HK-2 (cell line): Measurements from ENCODE around the gene IQSEC2.
A peak's percentile ranks its signal among the peaks of the same experiment; 100 is the strongest.

Experiments used
- DNase-seq: peaks from one replicate; pipeline ENCODE4 v3.0.0-alpha.2; 2018; ENCODE audit not compliant: unreplicated experiment

IQSEC2 gene

DNA sequence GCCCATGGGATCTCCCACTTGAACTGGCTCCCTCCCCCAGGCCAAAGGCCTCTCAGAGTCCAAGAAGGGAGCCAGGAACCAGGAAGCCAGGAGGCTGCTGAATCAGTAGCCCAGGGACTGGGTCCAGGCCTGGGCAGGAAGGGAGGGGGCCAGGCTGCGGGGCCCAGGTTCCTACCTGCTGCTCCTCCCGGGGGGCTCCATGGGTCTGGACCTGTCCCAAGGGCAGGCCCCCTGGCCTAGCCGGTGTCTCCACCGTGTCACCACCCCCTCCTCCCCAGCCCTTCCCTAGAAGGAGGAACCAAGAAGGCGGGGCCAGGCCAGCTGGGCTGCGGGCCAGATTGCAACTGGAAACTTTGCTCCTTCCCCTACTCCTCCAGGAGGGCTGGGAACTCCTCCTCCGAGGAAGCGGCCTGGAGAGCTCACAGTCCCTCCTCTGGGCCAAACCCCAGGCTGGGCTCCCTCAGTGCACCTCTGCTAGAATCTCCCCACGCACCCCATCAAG lies at the start of gene IQSEC2:
Gene IQSEC2, minus strand, starts transcription at position 264 of the 502 bp plus-strand sequence.
- peak; percentile 78 for DNase-seq

DNA sequence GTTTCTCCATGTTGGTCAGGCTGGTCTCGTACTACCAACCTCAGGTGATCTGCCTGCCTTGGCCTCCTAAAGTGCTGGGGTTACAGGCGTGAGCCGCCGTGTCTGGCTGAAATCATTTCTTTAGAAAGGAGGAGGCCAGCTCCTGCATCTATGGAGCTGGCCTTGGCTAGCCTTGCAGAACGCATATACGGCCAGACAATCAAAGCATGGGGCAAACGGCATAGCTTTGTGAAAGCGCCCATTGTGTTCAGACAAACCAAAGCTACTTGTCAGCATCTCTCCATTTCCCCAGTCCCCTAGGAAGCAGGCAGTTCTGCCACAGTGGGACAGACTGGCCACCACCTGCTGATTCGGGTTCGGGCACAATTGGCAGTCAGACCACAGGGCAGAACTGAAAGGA lies 48.9 kb upstream of the IQSEC2 start:
- no peak for DNase-seq

DNA sequence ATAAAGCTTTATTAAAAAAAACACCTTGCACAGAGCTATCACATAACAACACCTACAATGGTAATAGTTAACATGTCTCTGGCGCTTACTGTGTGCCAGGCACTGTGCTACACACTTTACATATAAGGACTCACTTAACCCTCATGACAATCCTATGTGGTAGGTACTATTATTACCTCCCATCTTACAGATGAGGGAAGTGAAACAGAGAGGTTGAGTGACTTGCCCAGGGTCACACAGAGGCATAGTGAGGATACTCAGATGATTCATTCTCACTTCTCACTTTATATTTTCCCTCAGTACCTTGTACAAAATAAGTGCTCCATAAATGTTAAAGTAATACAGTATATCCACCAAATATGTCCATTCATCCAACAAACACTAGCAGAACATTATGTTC lies 43.4 kb upstream of the IQSEC2 start:
- DNase-seq, result no peak

DNA sequence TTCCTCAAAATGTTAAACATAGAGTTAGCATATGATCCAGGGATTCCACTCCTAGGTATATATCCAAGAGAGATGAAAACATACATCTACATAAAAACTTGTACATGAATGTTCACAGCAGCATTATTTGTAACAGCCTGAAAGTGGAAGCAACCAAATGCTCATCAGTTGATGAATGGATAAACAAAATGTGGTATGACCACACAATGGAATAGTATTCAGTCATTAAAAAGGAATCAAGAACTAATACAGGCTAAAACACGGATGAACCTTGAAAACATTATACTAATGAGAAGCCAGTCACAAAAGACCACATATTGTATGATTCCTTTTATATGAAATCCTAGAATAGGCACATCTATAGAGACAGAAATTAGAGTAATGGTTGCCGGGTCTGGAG lies 42.7 kb upstream of the IQSEC2 start:
- no peak for DNase-seq

DNA sequence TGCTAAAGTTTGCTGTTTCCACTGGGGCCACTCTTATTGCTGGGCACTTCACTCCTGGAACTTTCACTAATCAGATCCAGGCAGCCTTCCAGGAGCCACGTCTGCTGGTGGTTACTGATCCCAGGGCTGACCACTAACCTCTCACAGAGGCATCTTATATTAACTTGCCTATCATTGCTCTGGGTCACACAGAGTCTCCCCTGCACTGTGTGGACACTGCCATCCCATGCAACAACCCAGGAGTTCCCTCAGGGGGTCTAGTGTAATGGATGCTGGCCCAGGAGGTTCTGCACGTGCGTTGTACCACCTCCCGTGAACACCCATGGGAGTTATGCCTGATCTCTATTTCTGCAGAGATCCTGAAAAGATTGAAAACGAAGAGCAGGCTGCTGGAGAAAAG lies 41.8 kb upstream of the IQSEC2 start:
- DNase-seq, result no peak

DNA sequence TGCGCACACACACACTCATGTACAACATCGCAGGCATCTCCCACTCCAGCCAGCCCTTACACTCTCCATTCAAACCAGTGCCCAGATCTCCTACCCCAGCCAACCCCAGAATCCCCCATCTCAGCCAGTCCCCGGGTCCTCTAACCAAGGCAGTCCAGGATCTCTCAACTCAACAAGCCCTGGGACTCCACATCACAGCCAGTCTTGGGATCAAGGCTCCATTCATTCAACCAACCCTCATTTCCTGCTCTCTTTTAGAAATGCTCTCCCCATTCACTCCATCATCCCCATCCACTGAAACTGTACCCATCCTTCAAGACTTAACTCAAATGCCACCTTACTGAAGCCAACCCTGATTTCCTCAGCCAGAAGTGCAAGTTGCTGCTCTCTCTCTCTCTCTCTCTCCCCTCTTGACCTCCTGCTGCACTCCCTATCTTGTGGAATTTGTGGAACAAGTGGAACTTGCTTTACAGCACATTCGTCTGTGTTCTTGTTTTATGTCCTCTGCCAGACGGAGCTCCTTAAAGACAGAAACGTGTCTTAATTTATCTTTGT lies 40.6 kb upstream of the IQSEC2 start:
- no peak for DNase-seq

DNA sequence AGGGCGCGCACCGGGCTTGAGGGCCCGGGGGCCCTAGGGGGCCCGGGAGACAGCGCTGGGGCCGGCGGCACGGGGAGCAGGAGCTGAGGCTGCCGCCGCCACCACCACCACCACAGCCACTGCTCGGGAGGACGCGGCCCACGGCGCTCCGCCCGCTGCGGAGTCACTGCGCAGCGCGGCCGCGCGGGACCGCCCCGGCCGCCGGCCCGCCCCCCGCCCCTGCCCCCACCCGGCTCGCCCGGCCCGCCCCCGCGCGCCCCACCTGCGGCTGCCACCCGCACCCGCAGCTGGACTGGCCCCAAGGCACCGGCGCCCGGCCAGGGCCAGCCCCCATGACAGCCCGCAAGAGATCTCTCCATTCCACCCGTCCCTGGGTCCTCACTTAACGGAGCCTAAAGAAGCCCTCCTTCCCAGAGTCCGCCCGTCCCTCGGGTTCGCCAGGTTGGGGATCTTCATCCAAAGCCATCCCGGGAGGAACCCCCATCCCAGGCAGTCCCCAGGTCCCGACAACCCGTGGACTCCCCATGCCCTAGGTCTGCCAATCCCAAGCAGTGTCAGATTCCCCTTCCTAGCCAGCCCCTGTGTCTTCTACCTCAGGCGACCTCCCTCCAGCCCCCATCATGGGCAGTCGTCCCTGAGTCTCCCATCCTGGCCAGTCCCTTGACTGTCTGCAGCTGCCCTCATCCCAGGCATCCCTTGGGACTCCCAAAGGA lies 40.0 kb upstream of the IQSEC2 start:
- DNase-seq, result peak; percentile 15

DNA sequence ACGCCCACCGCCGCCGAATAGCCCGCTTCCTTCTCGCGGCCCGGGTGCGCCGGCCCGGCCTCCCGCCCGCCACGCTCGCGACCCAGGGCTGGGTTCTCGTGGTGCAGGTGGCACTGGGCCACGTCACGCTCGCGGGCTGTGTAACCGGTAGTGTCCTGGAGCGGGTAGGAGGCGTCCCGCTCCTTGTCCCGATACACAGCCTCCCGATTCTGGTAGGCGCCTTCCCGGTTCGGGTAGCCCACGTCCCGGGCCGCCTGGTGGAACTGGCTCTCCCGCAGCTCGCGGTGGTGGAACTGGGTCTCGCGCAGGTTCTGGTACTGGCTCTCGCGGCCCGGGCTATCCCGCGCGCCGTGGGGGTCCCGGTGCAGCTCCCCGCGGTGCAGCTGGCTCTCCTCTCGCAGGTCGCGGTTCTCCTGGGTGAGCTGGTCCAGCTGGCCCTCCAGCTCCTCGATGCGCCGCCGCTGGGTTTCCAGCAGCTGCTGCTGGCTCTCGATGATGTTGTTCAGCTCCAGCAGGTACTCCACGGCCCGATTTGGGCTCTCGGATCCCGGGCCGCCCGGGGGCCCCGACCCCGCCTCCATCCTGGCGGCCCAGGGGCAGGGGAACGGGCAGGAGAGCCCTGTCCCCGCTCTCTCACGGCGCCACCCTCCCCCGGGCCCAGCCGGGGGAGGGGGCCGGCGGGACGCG lies 39.3 kb upstream of the IQSEC2 start:
- peak; percentile 11 for DNase-seq

DNA sequence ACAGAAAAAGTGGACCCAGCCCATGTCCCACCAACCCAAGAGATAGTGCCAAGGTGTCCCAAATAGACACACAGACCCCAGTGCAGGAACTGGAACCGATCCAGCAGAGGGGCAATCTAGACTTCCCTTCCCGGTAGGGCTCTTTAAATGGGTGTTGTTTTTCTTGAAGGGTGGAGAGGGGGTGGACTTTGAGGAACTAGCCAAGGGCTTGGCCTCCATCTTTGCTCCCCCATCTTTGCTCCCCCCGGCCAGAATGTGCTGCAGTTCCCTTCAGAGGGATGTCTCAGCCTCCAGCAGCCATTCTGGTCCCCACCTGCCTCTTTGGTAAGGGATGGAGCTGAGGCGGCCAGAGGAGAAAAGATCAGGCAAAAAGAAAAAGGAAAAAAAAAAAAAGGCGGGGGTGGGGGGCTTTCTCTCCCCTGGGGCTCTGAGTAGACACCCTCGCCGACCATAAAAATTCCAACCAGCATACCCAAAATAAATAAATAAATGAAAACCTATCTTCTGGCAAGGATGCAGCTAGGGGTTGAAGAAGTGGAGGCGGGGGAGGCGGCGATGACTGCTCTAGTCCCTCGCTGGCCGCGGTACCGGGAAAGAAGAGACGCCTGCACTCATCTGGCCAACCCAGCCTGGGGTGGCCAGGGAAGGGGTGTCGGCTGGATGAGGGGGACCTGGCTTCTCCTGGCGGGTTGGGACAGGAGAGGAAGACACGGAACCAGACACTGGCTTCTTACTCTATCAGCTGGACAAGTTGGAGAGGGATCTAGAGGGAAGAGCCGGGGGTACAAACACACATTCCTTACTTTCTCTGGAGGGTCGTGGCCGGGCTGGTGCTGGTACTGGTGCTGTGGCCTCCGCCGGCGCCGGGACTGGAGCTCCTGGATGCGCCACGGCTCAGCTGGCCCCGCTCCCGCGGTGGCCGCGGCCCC lies 38.5 kb upstream of the IQSEC2 start:
- no peak for DNase-seq

DNA sequence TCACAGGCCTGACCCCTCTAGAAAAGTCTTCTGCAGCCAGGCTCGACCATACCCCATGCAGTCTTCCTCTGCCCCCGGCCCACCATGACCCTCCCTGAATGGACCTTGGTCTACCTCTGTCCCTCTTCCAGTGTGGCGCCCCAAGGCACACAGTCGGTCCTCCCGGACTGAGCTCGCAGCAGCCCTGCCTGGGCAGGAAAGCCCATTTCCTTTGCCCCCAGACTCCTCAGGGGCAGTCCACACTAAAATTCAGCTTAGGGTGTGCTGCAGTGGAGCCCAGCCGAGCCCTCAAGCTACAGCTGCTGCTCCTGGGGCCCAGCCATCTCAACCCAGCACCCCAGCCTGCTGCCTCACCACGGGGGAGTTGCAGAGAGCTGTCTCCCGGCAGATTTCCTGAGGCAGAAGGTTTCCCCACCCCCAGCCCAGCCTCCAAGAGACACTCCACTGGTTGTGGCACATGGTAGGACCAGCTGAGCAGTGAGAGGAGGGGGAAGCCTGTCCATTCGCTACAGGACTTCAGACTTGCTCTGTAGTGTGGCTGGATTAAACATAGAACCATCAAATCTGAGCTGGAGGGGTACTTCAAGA lies 37.5 kb upstream of the IQSEC2 start:
- DNase-seq, result no peak

DNA sequence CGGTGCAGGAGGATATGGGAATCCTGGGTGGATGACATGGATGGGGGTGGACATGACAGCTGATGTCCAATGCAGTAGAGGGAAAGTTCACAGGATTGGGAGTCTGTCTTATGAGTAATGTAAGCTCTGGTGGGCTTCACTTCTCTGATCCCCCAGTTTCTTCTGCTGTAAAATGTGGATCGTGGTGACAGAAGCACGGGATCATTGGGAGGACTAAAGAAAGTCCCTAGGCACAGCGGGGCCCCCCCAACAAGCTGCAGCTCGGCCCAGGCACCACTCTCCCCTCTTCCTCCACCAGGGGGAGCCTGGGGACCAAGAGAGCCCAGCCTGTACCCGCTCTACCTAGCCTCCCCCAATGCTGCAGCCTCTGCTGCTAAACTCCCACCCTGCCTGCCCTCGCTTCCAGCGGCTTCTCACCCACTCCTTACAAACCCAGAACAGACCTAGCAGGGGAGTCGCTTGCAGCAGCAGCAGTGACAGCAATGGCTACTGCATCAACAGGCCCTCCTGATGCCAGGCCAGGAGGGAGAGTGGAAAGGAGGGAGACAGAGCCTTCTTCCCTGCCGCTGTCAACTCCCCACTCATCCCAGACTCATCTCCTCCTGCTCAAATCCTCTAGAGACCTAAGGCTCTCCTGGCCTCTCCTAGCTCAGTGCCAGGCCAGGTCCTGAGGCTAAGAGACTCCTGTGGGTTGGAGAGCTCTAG lies 36.1 kb upstream of the IQSEC2 start:
- peak; percentile 62 for DNase-seq

DNA sequence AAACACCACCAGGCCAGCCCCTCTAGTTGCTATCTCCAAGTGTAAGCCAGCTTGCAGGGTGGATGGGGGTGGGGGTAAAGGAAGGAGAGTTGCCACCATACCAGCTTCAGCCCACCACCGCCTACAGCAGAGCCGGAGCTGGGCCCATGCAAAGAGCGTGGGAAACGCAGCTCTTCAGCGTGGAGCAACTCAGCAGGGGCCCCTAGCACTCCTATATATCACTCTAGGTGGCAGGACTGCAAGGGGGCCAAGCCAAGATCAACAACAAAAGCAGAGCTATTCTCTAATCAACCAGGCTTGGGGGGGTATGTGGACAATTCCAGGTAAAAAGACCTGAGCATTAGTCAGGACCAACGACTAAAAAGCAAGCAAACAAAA lies 35.5 kb upstream of the IQSEC2 start:
- DNase-seq, result no peak

DNA sequence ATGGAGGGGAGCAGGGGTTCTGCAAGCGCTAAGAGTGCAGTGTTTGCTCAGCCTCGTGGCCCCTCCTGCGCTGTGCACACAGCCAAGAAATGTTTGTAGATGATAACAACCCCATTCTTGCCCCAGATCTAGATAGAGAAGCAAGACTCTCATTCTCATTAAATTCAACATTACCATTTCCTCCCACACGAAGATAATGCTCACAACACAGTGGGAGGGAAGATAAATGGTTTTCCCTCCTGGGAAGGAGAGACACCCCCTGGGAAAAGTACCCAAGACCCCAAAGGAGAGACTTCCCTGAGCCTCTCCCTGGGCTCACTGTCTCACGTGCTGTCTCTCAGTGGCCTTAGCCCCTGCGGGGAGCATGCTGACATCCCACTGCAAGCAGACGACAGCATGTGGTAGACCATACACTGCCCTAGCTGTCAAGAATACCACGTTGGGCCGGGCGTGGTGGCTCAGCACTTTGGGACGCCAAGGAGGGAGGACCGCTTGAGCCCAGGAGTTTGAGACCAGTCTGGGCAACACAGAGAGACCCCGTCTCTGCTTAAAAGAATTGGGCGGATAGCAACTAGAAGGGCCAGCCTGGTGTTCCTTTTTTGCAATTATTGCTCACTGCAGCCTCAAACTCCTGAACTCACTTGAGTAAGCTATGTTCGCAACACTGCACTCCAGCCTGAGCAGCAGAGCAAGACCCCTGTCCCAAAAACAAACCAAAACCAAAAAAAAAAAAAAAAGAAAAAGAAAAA lies 34.9 kb upstream of the IQSEC2 start:
- DNase-seq, result no peak

DNA sequence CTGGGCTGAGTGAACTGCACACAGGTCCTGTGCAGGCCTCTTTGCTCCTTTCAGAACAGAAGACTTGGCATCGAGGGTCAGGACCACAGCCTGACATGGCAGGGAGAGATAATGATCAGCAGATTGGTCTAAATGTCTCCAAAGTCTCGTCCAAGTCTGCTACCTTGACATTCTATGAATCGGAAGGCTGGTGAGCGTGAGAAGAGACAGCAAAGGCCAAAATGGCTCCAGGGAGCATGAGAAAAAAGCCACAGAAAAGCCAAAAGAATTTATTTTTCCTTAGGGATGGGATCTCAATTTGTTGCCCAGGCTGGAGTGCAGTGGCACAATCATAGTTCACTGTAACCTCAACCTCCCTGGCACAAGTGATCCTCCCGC lies 32.3 kb upstream of the IQSEC2 start:
- DNase-seq, result no peak

DNA sequence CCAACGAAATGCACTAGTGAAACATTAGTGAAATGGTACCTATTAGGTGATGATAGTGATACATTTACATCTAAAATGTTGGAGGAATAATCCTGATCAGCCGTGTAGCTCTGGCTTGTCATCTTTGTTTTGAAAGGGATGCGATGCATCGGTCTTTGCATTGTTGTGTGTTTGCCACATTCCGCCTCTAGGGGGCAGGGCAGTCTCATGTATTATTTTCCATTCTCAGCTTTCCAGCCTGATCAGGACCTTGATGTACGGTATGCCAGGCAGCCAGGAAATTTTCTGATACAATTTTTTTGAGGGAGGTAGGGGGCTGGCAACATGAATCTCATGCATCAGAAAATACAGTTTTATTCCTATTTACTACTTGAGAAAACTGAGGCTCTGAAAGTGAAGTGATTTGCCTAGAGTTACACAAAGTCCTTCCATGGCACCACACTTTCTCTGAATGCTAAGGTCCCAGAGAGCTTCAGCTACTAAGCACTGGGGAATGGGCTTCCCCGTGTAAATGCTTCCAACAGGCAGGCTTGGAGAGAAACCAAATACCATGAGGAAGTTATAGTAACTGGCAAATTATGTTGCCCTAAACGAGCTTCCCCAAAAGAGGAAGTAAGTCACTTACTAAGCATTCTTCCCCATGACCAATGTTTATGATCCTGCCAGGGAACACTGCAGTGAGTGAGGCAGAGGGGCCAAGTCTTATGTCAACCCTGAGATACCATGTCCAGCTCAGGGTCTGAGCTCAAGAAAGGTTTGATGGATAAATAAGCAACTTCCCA lies 31.8 kb upstream of the IQSEC2 start:
- peak; percentile 56 for DNase-seq

DNA sequence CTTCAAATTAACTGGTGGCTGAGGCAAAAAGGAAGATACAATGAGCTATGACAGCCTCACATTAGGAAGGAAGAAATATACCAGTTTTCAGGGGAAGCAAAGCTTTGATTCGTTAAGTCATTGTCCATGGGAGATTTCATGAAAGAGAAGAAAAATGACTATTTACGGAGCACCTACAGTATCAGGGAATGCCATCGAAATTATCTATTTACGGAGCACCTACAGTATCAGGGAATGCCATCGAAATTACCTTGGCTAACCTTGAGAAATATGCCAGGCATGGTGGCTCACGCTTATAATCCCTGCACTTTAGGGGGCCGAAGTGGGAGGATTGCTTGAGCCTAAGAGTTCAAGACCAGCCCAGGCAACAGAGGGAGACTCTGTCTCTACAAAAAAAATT lies 28.5 kb upstream of the IQSEC2 start:
- no peak for DNase-seq

DNA sequence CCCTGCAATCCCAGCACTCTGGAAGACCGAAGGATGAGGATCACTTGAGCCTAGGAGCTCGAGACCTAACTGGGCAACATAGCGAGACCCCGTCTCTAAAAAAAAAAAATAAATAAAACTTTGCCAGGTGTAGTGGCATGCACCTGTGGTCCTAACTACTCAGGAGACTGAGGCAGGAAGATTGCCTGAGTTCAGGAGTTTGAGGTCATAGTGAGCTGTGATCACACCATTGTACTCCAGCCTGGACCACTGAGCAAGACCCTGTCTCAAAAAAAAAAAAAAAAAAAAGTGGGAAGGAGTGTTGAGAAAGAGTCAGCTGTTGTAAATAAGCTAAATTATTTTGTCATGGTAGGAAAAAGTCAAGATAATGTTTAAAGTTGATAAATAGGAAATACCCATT lies 27.5 kb upstream of the IQSEC2 start:
- no peak for DNase-seq

DNA sequence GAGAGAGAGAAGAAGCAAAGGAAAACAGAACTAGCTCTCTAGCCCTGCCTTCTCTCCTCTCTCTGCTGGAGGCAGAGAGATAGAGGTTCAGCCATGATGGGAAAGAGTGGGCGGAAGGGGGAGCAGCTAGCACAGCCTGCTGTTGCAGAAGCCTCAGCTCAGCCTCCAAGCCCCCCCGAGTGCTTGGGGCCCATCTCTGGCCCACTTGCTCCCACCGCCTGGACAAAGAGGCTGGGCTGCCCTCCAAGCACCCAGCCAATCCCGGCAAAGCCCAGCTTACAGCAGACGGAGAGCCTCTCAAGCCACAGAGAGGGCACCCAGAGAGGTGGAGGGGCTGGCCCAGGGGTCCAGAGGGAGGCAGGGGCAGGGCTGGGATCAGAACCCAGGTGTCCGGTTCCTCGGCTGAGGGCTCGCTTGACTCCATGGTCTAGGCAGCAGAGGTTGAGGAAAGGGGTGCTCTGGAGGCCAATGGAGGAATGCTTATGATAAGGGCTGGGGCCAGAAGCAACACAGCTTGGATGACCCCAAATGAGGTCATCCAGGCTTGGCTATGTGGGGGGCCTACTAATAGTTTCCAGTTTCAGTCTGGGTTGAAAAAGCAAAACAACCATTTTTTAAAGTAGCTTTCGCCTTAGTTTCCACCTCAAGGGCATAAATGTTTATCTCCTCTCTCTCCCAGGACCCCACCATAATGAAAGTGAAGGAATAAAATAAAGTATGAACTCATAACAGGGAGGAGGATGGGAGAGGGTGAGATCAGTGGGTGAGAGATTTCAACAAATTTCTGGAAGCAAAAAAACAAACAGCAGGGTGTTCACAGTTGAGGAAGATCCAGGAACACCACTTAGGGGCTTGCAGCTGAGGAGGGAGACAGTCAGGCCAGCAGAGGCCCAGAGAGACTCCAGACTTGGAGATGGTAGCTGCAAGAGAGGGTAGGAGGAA lies 24.9 kb upstream of the IQSEC2 start:
- no peak for DNase-seq
